ENCODE measurements around the gene PPFIBP2. TPM values are rescaled to one million over a fixed set of nuclear protein-coding genes. Genes with fewer than 3 reads are reported as not detected.

The PPFIBP2 gene
- total RNA-seq, 1 experiment from 2014 or later, result 5.0 TPM

GRCh38 chr11:7548659-7549274 lies 35.0 kb downstream of the PPFIBP2 start:
- no peak for DNase-seq (ENCODE audit: low read depth)

DNA sequence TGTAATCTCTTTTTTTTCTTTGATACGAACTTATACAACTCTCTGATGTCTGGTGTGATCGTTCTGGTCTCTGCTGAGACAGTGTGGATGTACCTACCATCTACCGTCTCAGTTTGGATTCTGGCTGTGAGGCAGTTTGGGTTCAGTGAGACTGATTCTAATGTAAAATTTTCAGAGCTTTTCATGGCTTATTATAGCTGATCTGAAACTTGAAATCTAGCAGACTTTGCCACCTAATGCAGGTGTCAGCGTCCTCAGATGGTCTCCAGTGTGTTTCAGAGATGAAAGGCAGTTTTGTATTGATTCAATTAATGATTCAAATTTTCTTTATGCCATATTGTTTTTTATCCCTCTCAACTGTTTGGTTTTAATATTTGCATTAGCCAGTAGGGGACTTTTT lies 35.9 kb downstream of the PPFIBP2 start:
- DNase-seq (ENCODE audit: low read depth), result no peak

DNA sequence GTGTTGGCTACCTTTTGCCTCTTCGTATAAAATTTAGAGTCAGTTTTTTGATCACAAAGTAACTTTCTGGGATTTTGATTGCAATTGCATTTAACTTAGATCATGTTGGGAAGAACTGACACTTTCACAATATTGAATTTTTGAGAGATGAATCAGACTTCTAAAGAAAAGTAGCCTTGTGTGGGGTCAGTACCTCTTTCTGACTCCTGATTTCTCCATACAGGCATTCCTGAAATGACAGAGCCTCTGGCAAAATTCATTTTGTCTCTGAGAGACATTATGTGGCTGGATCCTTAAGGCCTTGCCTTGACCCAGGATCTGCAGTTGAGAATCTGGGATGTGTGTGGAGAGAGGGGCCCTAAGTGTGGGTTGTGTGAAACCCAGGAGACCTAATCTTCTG lies 37.8 kb downstream of the PPFIBP2 start:
- peak; percentile 22 for DNase-seq (ENCODE audit: low read depth)

DNA sequence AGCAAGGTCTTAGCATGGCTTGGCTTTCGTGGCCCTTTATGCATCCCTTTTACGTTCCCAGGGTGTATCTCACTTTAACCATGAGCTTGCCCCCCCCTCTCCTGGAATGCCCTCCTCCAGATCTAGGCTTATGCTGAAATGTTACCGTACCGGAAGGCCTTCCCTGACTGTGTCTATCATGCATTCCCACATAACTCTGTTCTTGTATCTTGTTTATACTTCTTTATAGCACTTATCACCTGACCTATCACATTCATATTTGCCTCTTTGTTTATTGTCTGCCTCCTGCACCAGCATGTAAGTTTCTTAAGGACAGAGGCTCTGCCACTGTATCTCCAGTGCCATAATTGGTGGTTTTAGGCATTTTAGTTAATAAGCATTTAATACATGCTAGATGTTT lies 38.9 kb downstream of the PPFIBP2 start:
- DNase-seq (ENCODE audit: low read depth), result no peak

DNA sequence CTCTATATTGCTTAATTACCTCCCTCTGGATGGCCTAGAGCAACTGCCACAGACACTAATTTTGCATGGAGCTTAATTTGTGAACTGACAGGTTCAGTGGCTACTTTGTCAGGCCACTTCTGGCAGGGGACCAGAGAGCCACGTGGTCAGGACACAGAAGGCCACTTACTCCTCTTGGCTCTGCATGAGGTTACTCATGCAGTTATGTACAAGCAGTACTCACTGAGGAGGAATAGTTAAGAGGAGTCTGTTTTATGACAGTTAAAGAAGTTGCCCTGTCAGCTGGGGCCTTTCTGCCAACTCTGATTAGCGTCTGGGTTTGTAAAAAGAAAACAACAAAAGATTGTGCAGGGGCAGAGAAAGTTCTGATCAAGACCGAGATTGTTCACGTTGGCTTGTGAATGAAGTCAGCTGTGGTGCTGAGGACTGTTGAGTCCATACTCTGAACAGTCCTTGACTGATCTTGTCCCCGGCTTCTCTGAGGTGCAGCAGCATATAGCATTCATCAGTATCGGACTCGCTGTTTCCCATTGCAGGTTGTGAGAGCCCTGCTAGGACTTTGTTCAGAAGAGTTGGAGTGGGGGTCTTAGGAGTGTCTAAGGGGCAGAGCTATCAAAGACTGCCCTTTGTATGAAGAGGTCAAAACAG lies 41.4 kb downstream of the PPFIBP2 start:
- no peak for DNase-seq (ENCODE audit: low read depth)

- DNase-seq (ENCODE audit: low read depth), result no peak
Measured at GRCh38 chr11:7558046-7558445, 44.2 kb downstream of the PPFIBP2 start.

DNA sequence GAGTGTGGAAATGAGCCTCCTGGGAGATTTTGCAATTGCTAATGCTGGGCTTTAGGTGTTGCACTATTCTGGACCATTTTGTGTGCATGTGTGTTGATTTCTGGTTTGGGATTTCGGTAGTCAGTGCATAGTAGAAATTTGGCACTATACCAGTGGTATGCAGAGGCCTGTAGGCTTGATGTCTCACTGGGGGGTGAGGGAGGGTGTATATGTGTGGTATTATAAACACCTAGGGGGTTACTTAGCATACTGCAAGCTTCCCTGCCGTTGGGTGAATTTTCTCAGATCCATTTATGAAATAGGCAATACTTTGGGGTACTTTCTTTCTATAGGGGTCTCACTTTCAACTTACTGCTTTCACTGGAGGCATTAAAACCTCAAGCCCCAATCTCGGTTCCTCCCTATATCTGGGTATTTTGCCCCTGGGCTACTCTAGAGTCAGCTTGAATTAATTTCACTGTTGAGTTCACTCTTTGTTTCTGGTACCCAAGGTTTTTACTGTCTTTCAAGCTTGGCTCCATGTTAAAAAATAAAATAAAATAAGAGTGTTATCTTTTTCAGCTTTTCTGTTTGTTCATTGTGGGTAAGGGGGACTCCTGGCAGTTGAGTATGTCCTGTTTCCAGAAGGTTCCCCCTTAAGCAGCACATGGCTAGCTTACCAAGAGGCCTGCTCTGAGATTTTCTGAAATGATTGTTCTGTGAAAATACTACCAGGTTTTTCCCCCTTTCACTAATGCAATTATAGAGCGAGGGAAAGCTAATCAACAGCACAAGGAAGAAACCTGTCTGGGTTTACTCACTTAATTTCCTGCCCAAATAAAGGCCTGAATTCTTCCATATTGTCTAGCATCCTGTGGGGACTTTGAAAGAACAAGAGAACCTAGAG lies 45.8 kb downstream of the PPFIBP2 start:
- DNase-seq (ENCODE audit: low read depth), result no peak

- no peak for DNase-seq (ENCODE audit: low read depth)
Measured at GRCh38 chr11:7561562-7561961, 47.8 kb downstream of the PPFIBP2 start.

- no peak for DNase-seq (ENCODE audit: low read depth)
Measured at GRCh38 chr11:7563281-7563680, 49.5 kb downstream of the PPFIBP2 start.

GRCh38 chr11:7564803-7565202 lies 51.0 kb downstream of the PPFIBP2 start:
- DNase-seq (ENCODE audit: low read depth), result no peak

- DNase-seq (ENCODE audit: low read depth), result no peak
Measured at GRCh38 chr11:7567311-7567710, 53.5 kb downstream of the PPFIBP2 start.

DNA sequence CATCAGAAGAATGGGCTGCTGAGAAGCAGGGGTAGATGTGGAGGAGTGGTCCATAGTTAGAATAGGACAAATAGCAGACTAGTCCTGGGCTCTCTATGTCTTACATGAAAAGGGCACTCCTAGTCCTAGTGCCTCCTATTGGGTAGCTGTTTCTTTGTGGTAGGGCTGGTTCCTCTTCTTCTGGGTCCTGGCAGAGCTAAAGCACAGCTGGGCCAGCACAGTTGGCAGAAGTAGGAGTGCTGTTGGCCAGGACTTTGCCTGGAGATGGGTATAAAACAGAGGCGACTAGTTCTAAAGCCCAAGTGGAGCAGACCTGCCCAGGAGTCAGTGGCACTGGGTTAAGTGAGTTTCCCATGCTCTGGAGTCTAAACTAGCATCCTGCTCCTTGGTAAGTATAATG lies 55.2 kb downstream of the PPFIBP2 start:
- no peak for DNase-seq (ENCODE audit: low read depth)

- DNase-seq (ENCODE audit: low read depth), result no peak
Measured at GRCh38 chr11:7570241-7570640, 56.4 kb downstream of the PPFIBP2 start.

DNA sequence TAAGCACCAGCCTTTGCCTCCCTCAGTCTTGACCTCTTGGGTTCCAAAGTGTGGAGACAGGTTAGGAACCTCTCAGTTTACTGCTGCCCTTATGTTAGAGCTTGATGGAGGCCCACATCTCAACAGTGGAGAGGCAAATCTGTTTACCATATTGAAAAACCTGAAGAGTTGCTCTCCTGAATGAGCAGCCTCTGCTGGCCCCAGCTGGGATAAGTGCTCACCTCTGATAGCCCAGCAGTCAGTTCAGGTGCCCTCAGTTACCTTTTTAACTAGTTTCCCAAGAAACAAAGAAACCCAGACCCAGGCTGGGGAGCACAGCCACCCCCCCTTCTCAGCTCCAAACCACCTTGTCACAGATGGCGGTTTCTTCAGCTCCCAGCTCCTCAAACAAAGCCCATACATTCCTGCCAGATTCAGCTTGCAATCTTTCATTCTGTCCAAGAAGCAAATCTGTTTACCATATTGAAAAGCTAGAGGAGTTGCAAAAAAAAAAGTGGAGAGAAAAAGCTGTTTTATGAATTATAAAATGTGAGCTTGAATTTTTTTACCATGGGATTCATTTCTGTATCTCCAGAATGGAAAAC lies 57.2 kb downstream of the PPFIBP2 start:
- DNase-seq (ENCODE audit: low read depth), result no peak

DNA sequence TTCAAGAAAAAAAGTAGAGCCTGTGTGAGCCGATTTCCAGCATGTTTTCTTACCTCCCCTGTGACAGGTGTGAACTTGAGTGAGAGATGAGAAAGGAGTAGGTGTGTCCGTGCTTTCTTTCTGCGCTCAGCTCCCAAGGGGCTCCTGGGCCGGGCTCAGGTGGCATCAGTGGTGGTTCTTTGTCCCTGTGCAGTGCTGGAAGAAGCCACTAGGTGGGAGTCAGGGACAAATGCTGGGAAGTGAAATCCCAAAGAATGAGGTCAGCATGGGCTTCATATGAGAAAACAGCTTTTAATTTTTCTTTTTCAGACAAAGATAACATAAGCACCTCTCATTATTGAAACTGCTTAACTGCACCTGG lies 57.8 kb downstream of the PPFIBP2 start:
- DNase-seq (ENCODE audit: low read depth), result peak; percentile 40

DNA sequence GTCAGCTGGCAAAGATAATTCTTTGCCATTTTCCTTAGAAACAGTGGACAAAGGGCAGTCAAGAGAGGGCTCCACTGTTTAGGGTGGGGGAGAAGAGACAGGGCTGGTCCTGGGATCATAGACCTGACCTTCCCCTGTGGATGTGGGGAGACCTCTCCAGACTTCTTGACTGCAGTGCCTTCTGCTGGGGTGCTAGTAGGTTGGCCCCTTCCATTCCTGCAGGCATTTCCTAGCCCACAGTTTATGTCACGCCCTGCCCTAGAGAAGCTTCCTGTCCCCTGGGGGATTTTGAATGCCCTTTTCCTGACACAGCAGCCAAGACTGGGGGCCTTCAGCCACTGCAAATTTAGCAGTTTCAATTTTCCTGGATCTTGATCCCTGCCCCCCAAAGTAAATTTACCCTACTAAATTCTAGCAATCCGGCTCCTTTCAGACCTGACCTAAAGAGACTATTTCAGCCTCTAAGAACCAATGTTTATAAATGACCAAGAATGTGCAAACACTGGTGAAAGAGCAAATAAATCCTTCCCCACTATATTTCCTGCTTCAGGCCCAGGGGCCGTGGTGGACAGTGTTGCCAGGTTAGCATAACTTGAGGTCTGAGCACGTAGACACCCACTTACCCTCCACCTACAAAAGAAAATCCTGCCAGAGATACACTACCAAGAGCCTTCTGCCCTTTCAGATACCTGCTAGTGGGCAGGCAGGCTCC lies 58.4 kb downstream of the PPFIBP2 start:
- no peak for DNase-seq (ENCODE audit: low read depth)

DNA sequence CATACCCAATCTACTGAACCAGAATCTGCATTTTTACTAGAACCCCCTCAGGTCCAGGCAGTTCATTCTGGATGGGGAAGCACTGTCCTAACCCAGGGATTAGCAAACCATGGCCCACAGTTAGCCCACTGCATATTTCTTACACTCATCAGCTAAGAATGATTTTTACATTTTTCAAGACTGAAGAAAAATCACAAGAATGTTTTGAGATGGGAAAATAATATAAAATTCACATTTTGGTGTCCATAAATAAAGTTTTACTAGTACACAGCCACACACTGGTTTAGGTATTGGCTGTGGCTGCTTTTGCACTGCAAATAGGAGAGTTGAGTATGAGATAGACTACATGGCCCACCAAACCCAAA lies 59.4 kb downstream of the PPFIBP2 start:
- DNase-seq (ENCODE audit: low read depth), result no peak

DNA sequence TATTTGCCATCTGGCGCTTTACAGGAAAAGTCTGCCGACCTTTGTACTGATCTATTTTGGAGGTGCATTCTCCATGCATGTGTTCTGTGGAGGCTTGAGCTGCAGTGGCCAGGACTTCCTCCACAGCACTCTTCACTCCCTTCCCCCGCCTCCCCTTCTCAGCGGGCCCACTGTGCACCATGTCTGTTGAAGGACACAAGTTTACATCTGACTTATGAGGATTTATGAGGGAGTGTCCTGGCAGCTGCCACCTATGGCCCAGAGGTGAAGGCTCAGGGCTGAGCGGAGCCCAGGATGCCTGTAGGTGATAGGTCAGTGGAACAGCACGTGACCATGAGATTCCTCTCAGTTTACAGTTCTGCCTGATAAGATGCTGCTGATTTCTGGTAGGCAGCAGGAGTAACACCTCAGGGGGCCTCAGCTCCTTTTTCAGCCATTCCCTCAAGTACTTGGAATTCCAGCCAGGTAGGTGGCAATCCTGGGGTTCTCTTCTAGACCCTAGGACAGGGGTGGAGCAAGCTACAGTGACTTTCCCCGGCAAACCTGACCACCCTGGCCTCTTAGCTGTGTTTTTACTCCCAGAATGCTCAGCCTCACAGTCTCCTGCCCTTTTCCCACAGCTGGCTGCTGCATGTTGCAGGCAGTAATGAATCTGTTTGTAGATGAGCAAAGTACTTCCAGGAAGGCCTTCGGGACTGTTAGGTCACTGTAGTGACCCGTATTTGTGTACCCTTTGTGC lies 59.9 kb downstream of the PPFIBP2 start:
- DNase-seq (ENCODE audit: low read depth), result no peak

GRCh38 chr11:7574491-7575130 lies 60.8 kb downstream of the PPFIBP2 start:
- DNase-seq (ENCODE audit: low read depth), result no peak
